HG02610 (cell line): ENCODE measurements around the gene MPC1L.

Experiments used
- ATAC-seq: cut with Tn5 transposase; IDR thresholded peaks from one replicate; pipeline ENCODE4 v1.9.1; 2021; ENCODE audit warnings: mild to moderate bottlenecking, moderate library complexity; ENCODE audit not compliant: unreplicated experiment

MPC1L gene

GRCh38 chrX:40625294-40625693 is 2.1 kb downstream of the MPC1L start:
- ATAC-seq = no peak

GRCh38 chrX:40628506-40628905 is 5.3 kb downstream of the MPC1L start:
- no peak for ATAC-seq

GRCh38 chrX:40632199-40632598 is 9.0 kb downstream of the MPC1L start:
- no peak for ATAC-seq

- no peak for ATAC-seq
Observed at GRCh38 chrX:40637687-40638086, 14.5 kb downstream of the MPC1L start.

DNA sequence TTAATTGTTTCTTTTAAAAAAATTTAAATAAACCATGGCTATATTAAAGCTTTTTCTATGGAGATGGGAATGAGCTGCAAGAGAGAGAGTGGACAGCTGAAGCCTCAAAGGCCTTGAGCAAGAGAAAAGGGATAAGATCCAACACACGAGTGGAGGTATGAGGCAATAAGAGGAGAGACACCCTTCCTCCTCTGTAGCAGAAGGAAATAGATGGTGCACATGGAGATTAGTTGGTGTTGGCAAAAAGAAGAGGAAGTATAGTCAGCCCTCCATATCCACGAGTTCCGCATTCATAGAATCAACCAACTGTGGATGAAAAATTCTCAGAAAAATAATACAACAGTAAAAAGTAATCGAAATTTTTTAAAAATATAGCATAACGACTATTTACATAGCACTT is 20.9 kb downstream of the MPC1L start:
- ATAC-seq = no peak

DNA sequence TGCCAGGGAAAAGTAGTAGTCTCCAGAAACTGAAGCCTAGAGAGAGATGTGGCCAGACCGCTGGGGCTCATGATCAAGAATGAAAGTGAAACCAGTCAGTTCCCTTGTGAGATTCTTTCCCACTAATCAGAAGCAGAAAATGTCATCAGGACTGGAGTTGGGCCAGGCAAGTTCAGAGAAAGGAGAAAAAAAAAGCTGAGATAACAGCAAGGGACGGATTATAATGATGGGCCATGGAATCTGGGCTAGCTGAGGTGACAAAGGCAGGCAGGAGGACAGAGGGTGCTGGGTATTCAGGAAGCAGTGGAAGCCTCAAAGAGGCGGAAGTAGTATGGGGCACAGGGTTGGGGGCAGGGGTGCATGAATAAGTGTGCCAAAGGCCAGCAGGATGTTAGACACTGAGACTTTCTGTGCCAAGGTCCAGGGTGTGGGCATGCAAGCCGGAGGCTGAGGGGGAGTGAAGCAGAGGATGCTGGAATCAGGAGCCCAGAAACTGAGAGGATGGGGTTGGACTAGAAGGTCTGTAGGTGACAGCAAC is 21.7 kb downstream of the MPC1L start:
- peak; percentile 44 for ATAC-seq

- peak; percentile 11 for ATAC-seq
Observed at GRCh38 chrX:40646489-40647306, 23.5 kb downstream of the MPC1L start.

GRCh38 chrX:40647307-40648197 is 24.3 kb downstream of the MPC1L start, which contains the start of gene CXorf38:
CXorf38 (minus strand) TSS chrX:40647561; CDS start chrX:40647520, 41 bp downstream.
- peak; percentile 72 for ATAC-seq

DNA sequence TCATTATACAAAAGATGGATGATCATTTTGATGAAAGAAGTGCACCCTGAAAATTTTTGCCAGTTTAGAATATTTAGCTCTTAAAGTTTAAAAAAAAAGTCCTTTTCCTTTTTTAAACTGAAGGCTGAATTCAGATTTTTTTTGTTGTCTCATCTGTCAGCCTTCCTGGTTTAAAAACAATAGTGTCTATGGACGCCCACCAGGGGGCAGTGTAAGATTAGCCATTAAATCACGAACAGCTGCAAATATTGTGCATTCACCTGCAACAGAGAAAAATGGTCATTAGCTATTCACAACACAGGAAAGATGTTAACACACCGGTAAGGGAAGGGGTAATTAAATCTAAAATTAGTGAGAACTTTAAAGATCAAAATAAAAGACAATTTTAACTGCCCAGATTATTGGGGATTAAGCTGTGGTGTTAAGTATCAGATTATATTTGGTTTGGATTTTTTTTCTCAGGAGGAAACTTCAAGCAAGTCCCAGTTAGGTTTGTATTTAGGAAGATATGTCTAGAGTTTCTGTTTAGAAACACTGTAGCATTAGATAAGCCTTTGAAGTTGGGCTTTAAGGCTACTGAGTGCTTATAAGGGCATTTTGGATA is 28.5 kb downstream of the MPC1L start:
- no peak for ATAC-seq

- ATAC-seq = no peak
Observed at GRCh38 chrX:40652664-40653063, 29.4 kb downstream of the MPC1L start.

GRCh38 chrX:40653535-40653934 is 30.3 kb downstream of the MPC1L start:
- ATAC-seq = no peak

DNA sequence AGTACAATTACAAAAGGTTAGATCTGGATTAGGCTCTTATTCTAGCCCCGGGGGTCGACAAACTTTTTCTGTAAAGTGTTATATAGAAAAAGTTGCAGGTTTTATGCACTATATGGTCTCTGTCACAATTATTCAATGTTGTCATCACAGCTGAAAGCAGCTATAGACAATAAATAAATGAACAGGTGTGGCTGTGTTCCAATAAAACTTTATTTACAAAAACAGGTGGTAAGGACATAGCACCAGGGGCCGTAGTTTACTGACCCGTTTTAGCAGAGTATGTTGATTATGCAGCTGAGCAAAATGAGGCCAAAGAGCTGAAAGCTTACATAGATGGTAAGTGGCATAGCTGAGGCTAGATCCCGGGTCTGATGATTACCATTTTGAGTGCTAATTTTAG is 37.2 kb downstream of the MPC1L start:
- no peak for ATAC-seq

DNA sequence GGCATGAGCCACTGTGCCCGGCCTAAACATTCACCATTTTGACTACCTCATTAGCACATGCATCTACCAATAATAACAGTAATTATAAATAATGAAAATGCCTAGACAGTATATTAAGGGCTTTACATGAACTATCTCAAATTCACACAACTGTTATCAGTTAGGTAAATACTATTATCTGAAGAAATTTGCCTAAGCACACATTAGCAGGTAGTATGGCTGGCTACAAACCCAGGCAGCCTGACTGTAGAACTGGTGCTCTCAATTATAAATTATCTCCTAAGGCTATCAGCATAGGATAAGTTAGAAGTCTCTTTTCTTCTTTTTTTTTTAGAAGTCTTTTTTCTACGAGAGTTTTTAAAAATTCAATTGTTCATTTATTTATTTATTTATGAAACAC is 38.3 kb downstream of the MPC1L start:
- no peak for ATAC-seq

DNA sequence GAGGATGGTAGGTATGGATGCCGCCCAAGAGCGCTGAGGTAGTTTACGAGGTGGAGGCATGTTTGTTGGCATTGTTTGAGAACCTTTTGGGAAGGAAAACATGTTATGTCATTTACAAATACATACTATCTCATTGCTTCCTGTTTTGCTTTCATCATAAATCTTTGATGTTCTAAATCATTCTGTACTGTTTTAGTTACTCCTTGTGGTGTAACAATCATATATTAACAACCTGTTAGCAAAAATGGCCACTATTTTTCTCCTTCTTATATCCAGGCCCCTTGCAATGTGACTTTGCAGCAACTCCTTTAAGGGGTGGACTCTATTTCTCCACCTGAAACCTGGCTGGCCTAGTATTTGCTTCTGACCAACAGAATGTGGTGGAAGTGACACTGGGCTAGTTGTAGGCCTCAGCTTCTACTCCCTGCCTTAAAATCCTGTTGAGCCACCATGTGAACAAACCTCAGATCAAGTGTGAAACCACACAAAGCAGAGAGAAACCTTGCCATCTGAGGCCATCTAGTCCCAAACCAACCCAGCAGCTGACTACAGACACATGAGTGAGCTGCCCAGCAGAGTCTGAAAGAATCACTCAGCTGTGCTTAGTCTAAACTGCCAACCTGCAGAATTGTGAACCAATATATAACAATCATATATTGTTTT is 40.0 kb downstream of the MPC1L start:
- ATAC-seq = peak; percentile 77

DNA sequence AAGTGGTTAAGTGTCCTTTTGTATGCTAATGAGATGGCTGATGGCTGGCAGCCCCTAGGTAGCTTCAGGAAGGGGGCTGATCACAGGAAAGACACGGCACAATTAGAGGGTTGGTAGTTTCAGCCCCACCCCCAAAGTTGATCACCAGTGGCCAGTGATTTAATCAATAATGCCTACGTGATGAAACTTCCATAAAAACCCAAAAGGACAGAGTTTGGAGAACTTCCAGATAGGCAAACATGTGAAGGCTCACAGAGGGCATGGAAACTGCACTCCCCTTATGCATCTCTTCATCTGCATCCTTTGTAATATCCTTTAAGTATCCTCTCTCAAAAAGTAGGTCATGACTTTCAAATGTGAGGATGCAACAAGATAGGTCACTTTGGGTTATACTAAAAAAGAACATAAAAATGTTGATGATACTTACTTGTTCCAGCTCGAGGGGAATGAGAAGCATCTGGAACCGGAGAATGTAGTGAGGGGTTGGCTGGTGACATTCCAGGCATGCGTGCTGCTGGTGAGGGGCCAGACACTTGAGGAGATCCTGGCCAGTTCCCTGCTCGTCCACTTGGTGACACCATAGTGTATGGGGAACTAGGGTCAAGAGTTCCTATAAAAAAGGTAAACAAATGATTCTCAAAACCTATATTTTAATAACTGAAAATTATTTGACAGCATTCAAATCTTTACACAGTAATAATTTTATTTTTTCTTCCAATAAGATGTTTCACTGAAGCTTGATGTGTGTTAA is 40.8 kb downstream of the MPC1L start:
- no peak for ATAC-seq

DNA sequence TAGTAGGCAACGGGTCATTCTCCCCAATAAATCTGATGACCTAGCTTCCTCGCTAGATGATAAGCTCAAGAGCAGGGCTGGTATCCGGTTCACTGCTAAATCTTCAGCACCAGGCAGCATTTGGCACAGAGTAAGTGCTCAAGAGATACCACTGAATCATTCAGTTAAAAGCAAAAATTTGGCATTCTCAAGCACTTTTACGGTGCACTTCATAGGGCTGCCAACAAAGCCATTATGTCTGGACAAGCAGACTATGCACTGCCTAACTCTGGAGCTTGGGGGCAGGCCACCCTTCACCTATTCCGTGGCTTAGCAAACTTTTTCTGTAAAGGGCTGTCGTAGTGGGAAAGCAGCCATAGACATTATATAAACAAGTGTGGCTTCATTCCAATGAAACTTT is 47.9 kb downstream of the MPC1L start:
- ATAC-seq = no peak
